Renal cortex interstitium (tissue), 15 donors: Measurements from ENCODE around the gene ZNF382. TPM values are rescaled to one million over a fixed set of nuclear protein-coding genes. Genes with fewer than 3 reads are reported as not detected.
A peak's percentile ranks its signal among the peaks of the same experiment; 100 is the strongest.
"Not testable (repeated sequence)": the region's sequence is repeated elsewhere in the genome, so short reads cannot be mapped to it uniquely, and the experiment has no call there.

Experiments
- DNase-seq, 11 donors: peaks; one replicate each; pipeline ENCODE4 v3.0.0-alpha.2; 2013; ENCODE audit warnings: low read depth in 9 of 11, low spot score in 4 of 11; ENCODE audit errors: extremely low read depth in 1 of 11
- long read RNA-seq, 16 experiments: transcript quantifications; one replicate each; lab custom pipeline, GENCODE V29; 2026
- polyA plus RNA-seq, 3 donors: library from polyadenylated mRNA; unstranded; fragments of 120-200 nt; gene quantifications; one replicate each; pipeline ENCODE4 v1.2.1, GENCODE V29; 2013; ENCODE audit not compliant: insufficient read length in 3 of 3

ZNF382 gene
- 10 to 100 TPM in 1 of 3 donors, 1 to 10 TPM in 2; 6.7 to 10.8 (median 7.7) TPM for polyA plus RNA-seq
- long read RNA-seq, donor 1, result 0 reads
- long read RNA-seq, donor 2, result 0 reads
- long read RNA-seq, donor 3, result 0 reads
- long read RNA-seq, donor 4, partial matches to known transcripts, result 0 of 1 reads
- long read RNA-seq, donor 4, other reads (novel, unspliced or antisense), result 0 of 1 reads
- long read RNA-seq, donor 5, partial matches to known transcripts, result 0 of 1 reads
- long read RNA-seq, donor 5, other reads (novel, unspliced or antisense), result 0 of 1 reads
- long read RNA-seq, donor 6, partial matches to known transcripts, result 0 of 1 reads
- long read RNA-seq, donor 6, other reads (novel, unspliced or antisense), result 0 of 1 reads
- long read RNA-seq, donor 7, result 0 reads
- long read RNA-seq, donor 8, partial matches to known transcripts, result 0 of 1 reads
- long read RNA-seq, donor 8, other reads (novel, unspliced or antisense), result 0 of 1 reads
- long read RNA-seq, donor 9, result 0 reads
- long read RNA-seq, donor 10, result 0 reads
- long read RNA-seq, donor 11, partial matches to known transcripts, result 0 of 1 reads
- long read RNA-seq, donor 11, other reads (novel, unspliced or antisense), result 0 of 1 reads
- long read RNA-seq, donor 12, result 0 reads
- long read RNA-seq, donor 13, full-length matches to known transcripts, result 1 of 6 reads
- long read RNA-seq, donor 13, partial matches to known transcripts, result 5 of 6 reads
- long read RNA-seq, donor 13, other reads (novel, unspliced or antisense), result 0 of 6 reads
- long read RNA-seq, donor 14, result 0 reads
- long read RNA-seq, donor 15, result 0 reads
- long read RNA-seq, donor 16, full-length matches to known transcripts, result 4 of 4 reads
- long read RNA-seq, donor 16, partial matches to known transcripts, result 0 of 4 reads
- long read RNA-seq, donor 16, other reads (novel, unspliced or antisense), result 0 of 4 reads

GRCh38 chr19:36605101-36605876, at the start of gene ZNF382:
TSS of gene ZNF382 (plus strand) at chr19:36605313. CDS start at chr19:36609915, 4,602 bp downstream.
- peak; percentile 44 to 77 (median 66) for DNase-seq

- DNase-seq, result no peak
Measured at GRCh38 chr19:36564391-36564790, 40.7 kb upstream of the ZNF382 start.

GRCh38 chr19:36572593-36573019, 32.5 kb upstream of the ZNF382 start:
- peak in 4 of 11 donors; percentile 0 to 53 (median 4) for DNase-seq

- peak; percentile 88 to 97 (median 93) for DNase-seq
Measured at GRCh38 chr19:36573020-36573894, 31.9 kb upstream of the ZNF382 start, which contains the start of gene ZNF529. TSS of gene ZNF529 (minus strand) at chr19:36573292. CDS start at chr19:36572346, 946 bp downstream.

- DNase-seq, result peak in 8 of 11 donors; percentile 2 to 39 (median 16)
Measured at GRCh38 chr19:36573895-36574720, 31.0 kb upstream of the ZNF382 start.

GRCh38 chr19:36574741-36575140, 30.4 kb upstream of the ZNF382 start:
- peak in 1 of 11 donors; percentile 0 for DNase-seq

GRCh38 chr19:36577271-36577996, 27.7 kb upstream of the ZNF382 start:
- no peak for DNase-seq

GRCh38 chr19:36579255-36579654, 25.9 kb upstream of the ZNF382 start:
- DNase-seq, result no peak

- not testable (repeated sequence) for DNase-seq
Measured at GRCh38 chr19:36602681-36603080, 2.4 kb upstream of the ZNF382 start.

- DNase-seq, result peak in 9 of 11 donors; percentile 6 to 44 (median 13)
Measured at GRCh38 chr19:36604656-36605100, 435 bp upstream of the ZNF382 start.

- DNase-seq, result peak in 1 of 11 donors; percentile 5
Measured at GRCh38 chr19:36605877-36606478, 865 bp downstream of the ZNF382 start.

GRCh38 chr19:36627057-36627456, 21.9 kb downstream of the ZNF382 start:
- DNase-seq, result no peak

GRCh38 chr19:36635342-36635741, 30.2 kb downstream of the ZNF382 start:
- DNase-seq, result no peak

- no peak for DNase-seq
Measured at GRCh38 chr19:36638862-36639510, 33.9 kb downstream of the ZNF382 start.

- DNase-seq, result no peak
Measured at GRCh38 chr19:36646746-36647145, 41.6 kb downstream of the ZNF382 start.
